Panc1 (cell line): ENCODE data around the gene MORN1. TPM values are rescaled to one million over a fixed set of nuclear protein-coding genes. Genes with fewer than 3 reads are reported as not detected.

Experiments used
- ATAC-seq: fragments of 200-7000 bp; cut with Tn5 transposase; 2 replicates; pipeline ENCODE4 v1.9.1; 2020; ENCODE audit warnings: mild to moderate bottlenecking, moderate library complexity
- BruUV-seq: library from RNA; stranded (reverse); fragments of 400-500 nt; replicated peaks from 2 replicates; lab custom pipeline; 2021; lab: Mats Ljungman, UMichigan
- CTCF ChIA-PET: fragments of 300-600 bp; sonication (Branson Sonifier 250); formaldehyde crosslinking; loops from one replicate; lab custom pipeline; 2022; ENCODE audit warnings: antibody characterized with exemption; lab: Charles Lee
- POLR2A ChIA-PET: fragments of 300-600 bp; sonication (Branson Sonifier 250); formaldehyde crosslinking; loops from one replicate; lab custom pipeline; 2022; ENCODE audit warnings: antibody characterized with exemption; lab: Charles Lee
- DNase-seq: peaks from one replicate; pipeline ENCODE4 v3.0.0-alpha.2; 2010; ENCODE audit warnings: low read depth, low spot score
- H3K27ac ChIP-seq: 2 replicates; pipeline ENCODE4 v1.5.1; 2011; ENCODE audit warnings: mild to moderate bottlenecking, low read length, inconsistent platforms
- H3K27me3 ChIP-seq: fragments of 200-500 bp; sonication (Bioruptor generic); 2 replicates; pipeline ENCODE4 v1.6.0; 2014; ENCODE audit warnings: low read length, inconsistent platforms; ENCODE audit not compliant: control insufficient read depth, insufficient read depth
- H3K36me3 ChIP-seq: fragments of 200-500 bp; sonication (Bioruptor generic); 2 replicates; pipeline ENCODE4 v1.5.1; 2014; ENCODE audit warnings: inconsistent platforms, mild to moderate bottlenecking, low read length, moderate library complexity; ENCODE audit not compliant: control insufficient read depth, insufficient read depth
- H3K4me1 ChIP-seq: 2 replicates; pipeline ENCODE4 v1.5.1; 2011; ENCODE audit warnings: inconsistent platforms, mild to moderate bottlenecking, low read length, moderate library complexity; ENCODE audit not compliant: control insufficient read depth, insufficient read depth
- H3K4me3 ChIP-seq, 2 experiments: 2 replicates each; pipeline ENCODE4 v1.5.1; 2011 to 2012; ENCODE audit warnings: low read depth in 2 of 2, low read length in 2 of 2, mild to moderate bottlenecking in 2 of 2, inconsistent platforms in 1 of 2, moderate library complexity in 1 of 2
- H3K9me3 ChIP-seq: fragments of 200-500 bp; sonication (Bioruptor generic); 2 replicates; pipeline ENCODE4 v1.5.1; 2014; ENCODE audit warnings: low read depth, mild to moderate bottlenecking, inconsistent platforms, low read length, moderate library complexity; ENCODE audit not compliant: control insufficient read depth, insufficient read depth
- CTCF ChIP-seq: fragments of 450-650 bp; IDR thresholded peaks from 2 replicates; pipeline ENCODE4 v1.5.1; 2017; ENCODE audit warnings: mild to moderate bottlenecking
- POLR2AphosphoS5 ChIP-seq: IDR thresholded peaks from 2 replicates; pipeline ENCODE4 v1.6.1; 2012; ENCODE audit warnings: mild to moderate bottlenecking, low read depth, low read length, moderate library complexity
- REST ChIP-seq, 2 experiments: IDR thresholded peaks; 2 replicates each; pipeline ENCODE4 v1.6.1; 2011 to 2012; ENCODE audit warnings: low read depth in 2 of 2, control low read depth in 1 of 2, low read length in 1 of 2, mild to moderate bottlenecking in 1 of 2, moderate library complexity in 1 of 2; ENCODE audit not compliant: insufficient read depth in 1 of 2
- SIN3A ChIP-seq: IDR thresholded peaks from 2 replicates; pipeline ENCODE4 v1.6.1; 2012; ENCODE audit warnings: low read depth, mild to moderate bottlenecking, low read length, moderate library complexity, borderline replicate concordance; ENCODE audit not compliant: insufficient read depth
- TCF7L2 ChIP-seq: IDR thresholded peaks from 2 replicates; pipeline ENCODE4 v1.6.1; 2011; ENCODE audit warnings: mild to moderate bottlenecking, low read depth, low read length, inconsistent platforms
- in situ Hi-C: cut with HindIII; loops from 2 replicates; pipeline ENCODE4 v1.10.0; 2016; ENCODE audit warnings: low sequenced_read_pairs, low pct_unique_long_range_greater_than_20kb
- intact Hi-C: fragments of 100-400 bp; cut with micrococcal nuclease; formaldehyde crosslinking; loops from one replicate; pipeline ENCODE4 v1.10.0; 2022; ENCODE audit not compliant: unreplicated experiment
- total RNA-seq: library from RNA; stranded (reverse); gene quantifications from one replicate; pipeline ENCODE4 v1.2.1, GENCODE V29; 2021; ENCODE audit not compliant: unreplicated experiment

The MORN1 gene
- total RNA-seq, 1 experiment from 2014 or later = 21.3 TPM

DNA sequence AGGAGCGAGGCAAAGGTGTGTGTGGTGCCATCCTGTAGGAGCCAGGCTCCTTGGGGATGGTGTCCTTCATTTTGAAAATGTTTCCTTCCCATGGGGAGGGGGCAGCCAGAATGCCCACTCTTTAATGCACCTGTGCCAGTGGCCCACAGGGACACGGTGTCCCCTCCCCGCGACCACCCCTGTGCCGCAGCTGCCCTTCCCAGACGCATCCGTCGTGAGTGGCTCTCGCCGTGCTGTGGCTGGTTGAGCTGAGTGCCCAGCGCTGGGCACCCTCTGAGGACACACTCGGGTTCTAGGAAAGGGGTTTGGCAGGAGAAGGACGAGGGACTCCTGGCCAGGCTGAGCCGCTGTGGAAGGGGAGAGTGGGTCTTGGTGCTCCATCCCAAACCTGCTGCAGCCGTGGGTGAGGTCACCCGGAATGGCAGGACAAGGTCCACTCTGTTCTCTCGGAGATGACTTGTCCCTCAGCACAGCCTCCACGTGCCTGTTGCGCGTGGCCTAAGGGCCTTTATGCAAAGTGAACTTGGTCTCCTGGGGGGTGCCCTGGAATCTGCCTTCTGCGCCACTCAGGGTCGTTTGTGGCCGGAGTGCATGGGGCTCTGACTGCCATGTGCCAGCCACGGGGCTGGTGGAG lies 88.9 kb downstream of the MORN1 start:
- Histone ChIP-seq H3K27ac (no peak overlapping the region), H3K36me3 (no peaks in the 10 kb centered on the region; the same call in none of the 2 replicates), H3K4me3 (no peak overlapping the region), H3K9me3 (no peaks in the 10 kb centered on the region), H3K4me1 (no peaks in the 10 kb centered on the region; the same call in 1 of the 2 replicates), H3K27me3 (no peaks in the 10 kb centered on the region)
- ATAC-seq (no peak), DNase-seq (no peak)
- ChIA-PET CTCF (no interaction called here), POLR2A (no interaction called here)
- BruUV-seq = no TSS peak
- TF ChIP-seq REST (IDR thresholded peaks at IDR 0.05; ENCODE audit: insufficient read depth in 1 of 2, low read depth in 2 of 2, low read length in 1 of 2) (no peak), POLR2AphosphoS5 (no peak), TCF7L2 (no peak), CTCF (no peak), SIN3A (no peak)
- intact Hi-C loops = no loop called here
- in situ Hi-C loops = no loop called here

- Histone ChIP-seq H3K36me3 (no peaks in the 10 kb centered on the region; the same call in 1 of the 2 replicates), H3K9me3 (no peaks in the 10 kb centered on the region), H3K27me3 (no peaks in the 10 kb centered on the region), H3K4me3 (no peak overlapping the region), H3K4me1 (no peaks in the 10 kb centered on the region; the same call in 1 of the 2 replicates), H3K27ac (no peak overlapping the region)
- POLR2A ChIA-PET = no interaction called here
- CTCF ChIA-PET = no interaction called here
- ATAC-seq (no peak), DNase-seq (no peak)
- intact Hi-C loops = no loop called here
- in situ Hi-C loops = no loop called here
- BruUV-seq = no TSS peak
- TF ChIP-seq CTCF (no peak), POLR2AphosphoS5 (no peak)
Measured at GRCh38 chr1:2301607-2302291, 89.6 kb downstream of the MORN1 start.
